CD4-positive, alpha-beta T cell treated with Interleukin-4 for 1 hour (primary cell): ENCODE data around the gene SPRYD3.

Source experiments
- DNase-seq, 2 donors: peaks; one replicate each; pipeline ENCODE4 v3.0.0-alpha.2; 2020 to 2022

Gene SPRYD3

DNA sequence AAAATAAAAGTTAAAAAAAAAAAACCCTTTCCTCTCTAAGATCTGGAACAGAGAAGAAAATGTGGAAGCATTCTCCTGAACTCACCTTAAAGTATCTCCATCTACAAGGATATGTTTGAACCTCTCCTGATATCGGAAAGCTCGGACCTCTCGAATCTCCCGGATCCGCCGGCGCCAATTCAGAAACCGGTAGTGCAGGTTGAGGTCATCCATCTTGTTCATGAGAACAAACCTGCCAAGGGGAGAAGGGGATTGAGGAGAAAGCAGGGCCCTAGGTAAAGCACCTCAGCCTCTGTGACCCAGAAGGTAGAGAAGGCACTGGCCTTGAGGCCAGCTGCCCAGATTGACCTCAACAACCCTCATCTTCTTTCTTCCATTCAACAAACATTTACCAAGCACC, 2.2 kb downstream of the SPRYD3 start:
- no peak for DNase-seq

DNA sequence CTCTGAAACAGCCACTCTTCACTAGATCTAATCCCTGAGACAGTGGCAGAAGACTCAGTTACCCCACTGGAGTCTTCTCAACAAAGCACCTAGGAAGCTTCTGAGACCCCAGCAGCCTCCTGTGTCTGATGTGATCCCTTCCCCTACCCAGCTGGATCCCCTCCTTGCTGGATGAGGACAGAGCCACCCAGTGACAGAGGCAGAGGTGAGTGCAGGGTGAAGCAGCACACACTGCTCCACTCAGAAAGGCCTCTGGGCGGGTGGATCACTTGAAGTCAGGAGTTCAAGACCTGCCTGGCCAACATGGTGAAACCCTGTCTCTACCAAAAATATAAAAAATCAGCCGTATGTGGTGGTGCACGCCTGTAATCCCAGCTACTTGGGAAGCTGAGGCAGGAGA, 2.7 kb downstream of the SPRYD3 start:
- no peak for DNase-seq

DNA sequence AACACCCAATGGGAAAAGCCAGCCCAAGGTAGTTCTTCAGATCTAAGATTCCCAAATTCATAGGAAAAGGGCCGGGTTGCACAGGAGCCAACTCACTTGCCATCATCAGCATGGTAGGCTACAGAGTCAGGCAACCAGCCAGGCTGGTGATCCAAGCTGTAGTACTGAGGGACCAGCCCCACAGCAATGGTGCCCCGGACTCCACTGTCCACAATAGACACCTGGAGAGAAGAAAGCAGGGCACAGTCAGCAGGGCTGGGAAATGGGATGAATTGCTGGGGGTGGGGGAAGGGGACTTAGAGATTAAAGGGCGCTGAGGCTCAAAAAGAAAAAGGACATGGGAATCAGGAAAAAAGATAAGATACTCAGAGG, 4.2 kb downstream of the SPRYD3 start:
- DNase-seq: no peak

DNA sequence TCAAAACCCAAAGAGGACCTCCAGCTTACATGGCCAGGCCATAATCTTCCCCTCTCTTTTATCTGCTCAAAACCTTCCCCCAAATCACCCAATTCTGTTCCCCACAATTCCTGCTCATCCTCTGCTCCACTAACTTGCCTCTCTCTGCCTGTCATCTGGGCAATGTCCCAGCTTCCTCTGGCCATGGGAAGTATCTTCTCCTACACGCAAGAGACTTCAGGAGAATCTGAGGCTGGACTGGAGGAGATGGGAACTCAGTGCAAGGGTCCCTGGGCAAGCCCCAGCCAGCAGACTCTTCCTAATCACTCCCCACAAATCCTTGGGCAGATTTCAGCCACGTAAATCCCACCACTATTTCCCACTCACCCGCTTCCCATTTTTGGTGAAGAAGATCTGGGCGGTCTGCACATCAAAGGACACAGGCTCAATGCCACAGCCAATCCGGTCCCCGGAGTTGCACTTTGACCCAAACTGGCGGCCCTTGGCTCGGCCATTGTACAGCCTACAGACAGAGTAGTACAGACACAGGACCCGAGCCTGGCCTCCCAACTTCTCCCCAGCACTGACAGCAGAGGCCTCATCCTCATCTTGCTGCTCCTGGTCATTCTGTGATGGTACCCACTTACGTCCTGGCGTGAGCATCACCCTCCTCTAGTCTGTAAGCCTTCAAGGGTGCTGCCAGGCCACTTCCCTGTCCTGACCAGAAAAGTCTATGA, 4.7 kb downstream of the SPRYD3 start:
- no peak for DNase-seq

DNA sequence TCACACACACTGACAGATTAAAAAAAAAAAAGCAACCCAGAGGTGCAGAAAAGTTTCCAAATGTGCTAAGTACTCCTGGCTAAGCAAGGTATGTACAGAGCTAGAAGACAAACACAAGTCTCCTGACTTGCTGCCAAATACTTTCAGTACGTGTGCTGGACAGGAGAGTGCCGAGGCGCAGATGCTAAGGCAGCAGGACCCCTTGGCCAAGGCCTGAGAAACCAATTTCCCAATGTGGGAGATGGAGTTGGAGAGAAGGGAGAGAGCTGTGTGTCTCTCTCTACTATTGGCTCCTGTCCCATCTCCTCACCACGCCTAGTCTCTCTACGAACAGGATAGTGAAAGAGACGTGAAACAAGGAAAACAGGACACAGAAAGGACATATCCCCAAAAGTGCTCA, 5.3 kb downstream of the SPRYD3 start:
- no peak for DNase-seq

DNA sequence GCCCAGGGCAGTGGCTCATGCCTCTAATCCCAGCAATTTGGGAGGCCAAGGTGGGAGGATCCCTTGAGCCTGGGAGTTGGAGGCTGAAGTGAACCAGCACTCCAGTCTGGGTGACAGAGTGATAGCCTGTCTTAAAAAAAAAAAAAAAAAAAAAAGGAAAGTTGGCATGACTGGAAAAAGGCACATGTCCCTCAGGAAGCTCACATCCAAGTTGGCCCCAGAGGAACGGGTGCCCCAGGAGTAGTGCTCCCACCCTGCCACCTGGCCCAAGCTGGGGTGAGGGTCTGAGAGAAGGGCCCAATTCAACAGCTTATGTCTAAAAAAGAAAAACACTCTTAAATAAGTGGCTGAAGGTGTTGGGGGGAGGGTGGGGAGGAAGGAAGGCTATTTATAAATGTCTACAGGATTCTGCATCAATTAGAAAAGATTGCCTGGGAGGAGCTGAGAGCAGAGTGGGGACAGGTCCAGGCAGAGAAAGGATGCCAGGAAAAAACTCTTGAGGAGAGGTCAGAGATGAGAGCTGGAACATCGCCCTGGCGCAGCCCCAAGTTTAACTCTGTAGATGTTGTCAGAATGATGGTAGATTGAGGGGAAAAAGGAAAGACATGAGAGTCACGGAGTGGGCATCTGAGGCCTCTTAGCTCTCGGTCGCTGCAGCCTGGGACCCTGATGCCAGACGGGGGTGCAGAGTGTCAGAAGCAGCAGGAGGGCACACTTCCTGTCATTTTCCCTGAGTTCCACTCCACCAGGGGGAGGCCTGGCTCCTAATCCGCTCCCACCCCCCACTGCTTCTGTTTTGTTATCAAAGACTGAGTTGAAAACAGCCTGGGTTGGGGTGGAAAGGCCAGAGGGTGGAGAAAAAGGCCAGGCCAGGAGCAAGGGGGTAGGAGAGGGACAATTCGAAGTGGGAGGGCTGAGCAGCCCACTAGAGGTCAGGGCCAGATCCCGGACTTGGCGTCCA, 7.3 kb downstream of the SPRYD3 start:
- no peak for DNase-seq

DNA sequence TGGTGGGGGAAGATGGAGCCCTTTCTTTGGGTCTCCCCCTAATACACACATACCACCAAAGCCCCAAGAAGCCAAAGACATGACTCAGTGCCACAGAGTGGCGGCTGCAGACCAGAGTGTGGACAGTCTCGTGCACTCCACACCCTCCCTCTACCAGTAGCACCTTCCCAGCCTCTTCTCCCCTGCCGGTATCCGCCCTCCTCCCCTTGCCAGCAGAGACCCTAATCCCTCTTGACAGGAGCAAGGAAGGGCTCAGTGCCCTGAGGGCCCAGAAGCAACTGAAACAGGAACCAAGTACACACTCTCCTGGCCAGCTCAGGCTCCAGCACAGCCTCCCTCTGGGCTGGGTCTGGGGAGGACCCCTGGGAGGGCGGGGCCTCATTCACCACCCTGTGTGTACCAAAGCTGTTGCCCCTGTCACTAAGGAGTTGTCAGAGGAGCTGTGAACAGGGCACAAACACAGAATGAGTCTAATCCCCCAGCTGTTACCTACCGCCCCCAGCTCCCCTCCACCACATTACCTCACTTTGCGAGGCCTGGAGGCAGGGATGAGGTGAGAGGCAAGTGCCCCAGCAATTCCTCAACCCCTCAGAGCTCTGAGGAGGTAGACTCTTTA, 8.2 kb downstream of the SPRYD3 start:
- no peak for DNase-seq

DNA sequence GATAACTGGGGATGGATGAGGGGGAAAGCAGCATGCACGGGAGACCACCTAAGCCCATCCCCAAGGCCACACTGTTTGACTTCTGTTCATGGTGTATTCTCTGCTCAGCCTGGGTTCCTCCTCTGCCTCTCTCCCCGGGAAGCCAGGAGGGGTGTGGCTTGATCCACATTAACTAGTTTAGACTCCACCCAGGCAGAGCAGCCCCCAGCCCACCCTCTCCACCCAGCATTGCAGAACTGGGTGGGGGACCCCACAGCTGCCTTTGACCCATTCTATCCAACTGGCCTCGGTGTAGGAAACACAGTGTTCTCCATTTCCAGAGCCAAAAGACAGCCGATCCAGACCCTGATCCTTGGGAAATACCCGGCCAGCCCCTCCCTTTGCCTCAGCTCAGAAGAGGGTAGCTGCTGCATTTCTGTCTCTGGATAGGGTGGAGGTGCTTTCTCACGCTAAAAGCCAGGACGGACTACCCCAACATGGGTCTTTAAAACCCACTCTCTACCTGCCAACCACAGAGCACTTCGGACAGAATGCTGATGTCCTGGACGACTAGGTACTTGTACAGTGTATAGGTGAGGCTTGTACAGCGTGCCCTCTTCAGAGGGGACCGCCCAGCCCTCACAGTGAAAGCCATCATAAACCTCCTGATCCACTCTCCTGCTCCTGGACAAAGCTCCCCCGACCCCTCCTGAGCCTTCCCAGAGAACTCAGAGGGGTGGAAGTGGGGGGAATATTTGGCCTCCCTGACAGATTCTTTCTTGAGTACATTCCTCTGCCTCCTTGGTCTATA, 9.4 kb downstream of the SPRYD3 start:
- no peak for DNase-seq

DNA sequence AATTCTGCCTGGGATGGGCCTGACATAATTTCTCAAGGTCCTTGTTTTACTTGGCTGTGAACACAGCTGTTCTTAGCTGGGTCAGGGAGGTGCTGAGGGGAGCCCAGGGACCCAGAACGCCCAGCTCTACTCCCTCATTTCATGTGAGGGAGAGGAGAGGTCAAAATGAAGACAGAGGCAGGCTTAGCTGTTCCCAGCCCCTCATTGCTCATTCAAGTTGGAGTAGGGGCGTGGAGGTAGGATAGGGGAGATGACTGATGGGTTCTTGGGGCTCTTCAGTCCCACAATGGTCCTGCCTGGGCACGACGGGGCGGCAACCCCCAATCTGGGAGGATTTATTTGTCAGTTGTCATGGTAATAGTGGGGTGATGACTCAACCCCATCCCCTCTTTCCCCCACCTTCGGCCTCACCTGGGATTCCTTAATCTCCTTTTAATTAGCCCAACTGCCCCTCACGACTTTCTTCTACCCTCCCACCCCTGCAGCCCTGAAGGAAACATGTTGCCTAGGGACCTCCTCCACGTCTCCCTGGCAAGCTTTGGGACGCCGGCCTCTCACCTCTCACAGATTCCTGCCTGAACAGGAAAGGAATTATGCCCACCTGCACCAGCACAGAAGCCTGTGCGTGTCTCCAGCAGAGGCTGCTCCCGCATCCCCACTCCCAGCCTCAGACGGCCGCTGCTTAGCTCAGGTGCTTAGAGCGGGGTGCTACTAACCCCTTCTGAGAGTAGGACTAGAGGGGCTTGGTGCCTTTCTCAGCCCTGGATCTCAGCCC, 10.2 kb downstream of the SPRYD3 start:
- no peak for DNase-seq

DNA sequence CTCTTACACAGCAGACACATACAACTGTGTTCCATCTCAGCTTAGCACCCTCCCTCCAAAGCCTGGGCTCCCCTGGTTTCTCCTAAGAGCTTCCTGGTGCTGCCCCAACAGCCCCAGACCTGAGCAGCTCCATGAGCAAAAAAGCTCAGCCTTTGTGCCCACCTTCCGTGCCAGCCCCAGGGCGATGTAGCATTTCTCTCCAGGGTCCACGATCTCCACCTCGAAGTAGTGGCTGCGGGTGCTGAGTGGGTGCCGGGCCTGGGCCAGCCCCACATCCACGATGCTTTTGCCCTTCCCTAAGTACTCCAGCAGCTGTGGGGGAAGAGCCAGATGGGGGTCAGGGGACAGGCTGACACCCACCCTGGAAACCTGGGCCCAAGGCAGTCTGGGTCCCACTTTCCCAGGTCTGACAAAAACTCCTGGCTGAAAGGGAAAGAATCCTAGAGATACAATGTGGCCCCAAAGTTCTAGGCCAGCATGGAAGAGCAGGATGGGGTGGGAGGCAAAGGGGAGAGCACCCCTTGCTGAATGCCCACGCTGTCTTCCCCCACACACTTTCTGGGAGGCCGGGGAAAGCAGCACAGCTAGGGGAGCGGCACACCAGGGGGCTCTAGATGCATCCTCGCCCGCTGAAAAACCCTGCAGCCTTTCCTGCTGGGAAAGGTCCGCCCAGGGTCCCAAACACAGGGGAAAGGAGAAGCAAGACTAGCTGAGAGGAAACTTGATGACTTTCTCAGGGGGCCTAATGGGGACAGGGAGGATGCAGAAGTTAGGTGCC, 11.0 kb downstream of the SPRYD3 start:
- DNase-seq: no peak

DNA sequence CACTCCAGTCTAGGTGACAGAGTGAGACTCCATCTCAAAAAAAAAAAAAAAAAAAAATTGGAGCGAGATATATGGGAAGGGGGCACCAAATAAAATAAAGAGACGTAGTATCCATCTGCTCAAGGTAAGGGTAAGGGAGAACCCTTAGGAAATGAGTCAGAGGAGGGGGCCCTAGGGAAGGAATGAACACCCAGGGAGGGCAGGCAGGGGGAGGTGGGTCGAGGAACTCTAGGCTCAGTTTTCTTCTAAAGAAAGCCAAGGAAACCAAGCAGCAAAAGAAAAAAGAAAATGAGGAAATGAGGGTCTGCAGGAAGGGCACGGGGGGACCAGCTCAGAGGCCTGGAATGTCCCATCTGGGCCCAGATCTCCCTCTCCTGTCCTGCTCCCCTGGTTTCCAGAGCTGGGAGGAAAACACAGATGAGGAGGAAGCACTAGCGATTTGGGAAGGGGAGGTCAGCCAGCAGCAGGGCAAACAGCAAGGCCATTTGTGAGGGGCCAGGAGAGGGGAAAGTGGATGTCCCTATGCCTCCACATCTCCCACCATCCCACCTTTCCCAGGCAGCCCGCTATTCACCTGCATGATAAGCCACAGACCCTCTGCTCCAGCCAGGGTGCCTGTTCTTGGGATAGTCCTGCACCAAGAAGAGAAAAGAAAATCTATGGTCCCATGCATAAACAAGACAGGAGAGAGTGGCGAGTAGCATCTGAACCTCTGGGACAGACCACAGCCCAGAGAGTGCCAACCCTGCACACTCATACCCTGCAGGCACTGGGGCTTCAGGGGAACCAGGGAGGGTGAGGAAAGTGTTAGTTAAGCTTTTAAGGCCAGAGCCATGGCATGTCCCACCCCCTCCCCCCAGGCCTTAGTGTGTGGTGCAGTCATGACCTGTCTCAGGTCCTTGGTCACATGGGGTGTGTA, 11.9 kb downstream of the SPRYD3 start:
- no peak for DNase-seq

DNA sequence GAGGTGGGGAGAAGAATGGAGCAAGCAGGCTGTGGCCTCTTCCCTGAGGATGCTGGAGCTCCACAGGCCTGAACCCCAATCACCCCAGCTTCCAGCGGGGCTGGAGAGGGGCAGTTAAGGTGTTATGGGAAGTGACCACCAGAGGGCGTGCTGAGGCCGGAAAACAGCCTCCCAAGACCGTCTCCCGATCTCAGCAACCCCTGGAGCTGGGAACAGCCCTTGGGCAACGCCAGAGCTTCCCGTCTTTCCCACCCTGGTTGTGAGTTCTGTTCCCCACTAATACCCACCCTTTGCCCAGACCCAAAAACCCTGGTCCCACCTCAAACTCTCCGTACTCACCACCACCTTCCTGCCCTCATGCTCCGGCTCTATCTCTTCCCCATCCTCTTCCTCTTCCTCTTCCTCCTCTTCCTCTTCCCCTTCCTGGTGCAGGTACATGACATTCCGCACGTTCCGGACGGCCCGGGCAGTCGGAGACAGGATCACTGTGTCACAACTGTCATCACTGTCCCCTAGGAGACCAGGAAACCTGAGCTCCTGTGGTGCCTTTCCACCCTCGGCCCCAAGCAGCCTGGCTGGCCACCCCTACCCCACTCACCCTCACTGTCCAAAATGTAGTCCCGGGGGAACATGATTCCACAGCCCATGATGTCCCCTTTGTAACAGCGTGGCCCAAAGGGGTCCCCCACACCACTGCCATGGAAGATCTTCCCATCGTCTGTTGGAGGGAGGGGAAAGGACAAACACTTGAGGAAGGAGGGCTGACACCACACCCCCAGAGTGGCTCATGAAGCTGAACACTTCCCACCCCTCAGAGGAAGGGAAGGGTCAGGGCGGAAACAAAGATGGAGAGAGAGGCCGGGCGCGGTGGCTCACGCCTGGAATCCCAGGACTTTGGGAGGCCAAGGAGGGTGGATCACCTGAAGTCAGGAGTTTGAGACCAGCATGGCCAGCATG, 12.9 kb downstream of the SPRYD3 start:
- peak; percentile 60 to 66 for DNase-seq

DNA sequence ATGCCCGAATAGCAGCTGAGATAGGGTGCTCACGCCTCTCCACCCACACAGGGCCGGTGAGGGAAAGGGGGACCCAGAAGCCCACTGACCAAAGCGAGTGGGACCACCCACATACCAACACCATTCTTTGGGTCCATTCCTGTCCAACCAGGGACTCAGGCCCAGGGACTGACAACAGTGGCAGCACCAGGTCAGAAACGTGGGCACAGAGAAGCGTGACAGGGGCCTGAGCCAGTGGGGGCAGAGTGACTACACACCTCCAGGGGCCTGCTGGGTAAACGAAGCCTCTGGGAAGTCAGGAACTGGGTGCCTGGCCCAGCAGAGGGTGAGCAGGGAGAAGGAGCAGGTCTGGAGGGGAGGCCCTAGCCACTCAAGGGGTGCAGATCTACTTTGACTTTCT, 13.7 kb downstream of the SPRYD3 start:
- no peak for DNase-seq

DNA sequence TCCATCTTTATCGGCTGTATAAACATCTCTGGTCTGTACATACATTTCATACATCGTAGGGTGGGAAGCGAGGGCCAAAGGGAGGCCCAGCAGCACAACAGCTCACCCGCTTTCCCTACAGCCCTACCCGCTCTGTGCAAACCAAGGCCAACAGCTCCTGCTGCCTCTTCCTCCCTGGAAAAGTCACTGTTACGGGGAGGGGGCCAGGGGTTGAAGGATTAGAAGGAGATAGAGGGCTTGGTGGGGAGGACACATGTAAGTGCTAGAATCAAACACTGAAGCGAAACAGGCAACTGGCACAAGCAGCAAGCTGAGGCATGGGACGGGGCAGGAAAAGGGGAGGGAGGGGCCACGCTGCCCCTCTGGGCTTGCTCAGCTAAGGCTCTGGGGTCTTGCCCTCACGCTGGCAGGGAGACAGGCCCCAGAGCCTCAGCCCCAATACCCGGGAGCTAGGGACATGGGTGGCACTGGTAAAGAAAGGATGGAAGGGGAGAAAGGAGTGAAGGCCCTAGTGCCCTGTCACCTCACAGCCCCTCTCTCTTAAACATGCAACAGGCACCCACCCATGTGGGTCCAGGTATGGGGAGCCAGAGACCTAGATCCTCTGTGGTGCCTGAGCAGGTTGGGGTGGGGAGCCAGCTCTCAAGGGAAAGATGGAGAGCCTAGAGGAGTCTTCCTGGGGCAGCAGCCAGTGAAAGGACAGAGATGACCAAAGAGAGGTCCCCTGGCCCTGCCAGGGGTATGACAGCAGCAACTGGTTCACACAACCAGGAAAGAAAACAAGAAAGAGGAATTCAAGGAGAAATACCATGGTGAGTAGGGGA, 14.4 kb downstream of the SPRYD3 start:
- DNase-seq: no peak

DNA sequence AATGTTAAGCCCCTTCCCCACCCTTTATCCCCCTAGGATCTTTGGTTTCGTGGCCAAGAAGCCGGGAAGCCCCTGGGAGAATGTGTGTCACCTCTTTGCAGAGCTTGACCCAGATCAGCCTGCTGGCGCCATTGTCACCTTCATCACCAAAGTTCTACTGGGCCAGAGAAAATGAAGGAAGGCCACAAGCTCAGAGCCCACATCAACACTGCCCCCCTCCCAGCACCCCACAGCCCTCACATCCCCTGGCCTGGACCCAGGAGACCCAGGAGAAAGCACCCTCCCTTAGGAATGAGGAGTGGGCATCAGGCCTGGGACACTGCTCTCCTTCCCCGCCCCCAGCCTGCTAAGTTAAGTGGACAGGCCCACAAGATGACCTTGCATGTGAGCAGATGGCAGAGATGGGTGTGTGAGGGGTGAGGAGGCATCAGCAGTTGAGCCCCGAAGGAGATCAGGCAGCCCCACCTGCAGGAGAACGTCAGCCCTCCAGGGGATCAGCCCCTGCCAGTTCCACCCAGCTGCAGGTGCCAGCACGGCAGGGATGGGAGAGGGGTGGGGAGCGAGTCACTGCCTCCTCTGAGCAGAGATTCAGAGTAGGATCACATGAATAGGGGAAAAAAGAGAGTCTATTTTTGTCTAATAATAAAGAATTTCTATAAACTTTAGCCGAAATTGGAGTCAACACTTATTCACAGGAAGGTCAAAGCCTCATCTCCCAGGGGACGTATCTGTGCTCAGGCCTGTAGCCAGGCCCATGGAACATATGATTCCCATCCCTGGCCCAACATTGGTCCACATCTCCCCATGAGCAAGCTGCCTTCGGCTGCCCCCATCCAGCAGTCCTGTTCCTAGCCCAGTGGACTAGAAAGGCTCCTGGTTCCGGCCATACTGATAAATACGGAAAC, 15.2 kb downstream of the SPRYD3 start:
- DNase-seq: no peak

DNA sequence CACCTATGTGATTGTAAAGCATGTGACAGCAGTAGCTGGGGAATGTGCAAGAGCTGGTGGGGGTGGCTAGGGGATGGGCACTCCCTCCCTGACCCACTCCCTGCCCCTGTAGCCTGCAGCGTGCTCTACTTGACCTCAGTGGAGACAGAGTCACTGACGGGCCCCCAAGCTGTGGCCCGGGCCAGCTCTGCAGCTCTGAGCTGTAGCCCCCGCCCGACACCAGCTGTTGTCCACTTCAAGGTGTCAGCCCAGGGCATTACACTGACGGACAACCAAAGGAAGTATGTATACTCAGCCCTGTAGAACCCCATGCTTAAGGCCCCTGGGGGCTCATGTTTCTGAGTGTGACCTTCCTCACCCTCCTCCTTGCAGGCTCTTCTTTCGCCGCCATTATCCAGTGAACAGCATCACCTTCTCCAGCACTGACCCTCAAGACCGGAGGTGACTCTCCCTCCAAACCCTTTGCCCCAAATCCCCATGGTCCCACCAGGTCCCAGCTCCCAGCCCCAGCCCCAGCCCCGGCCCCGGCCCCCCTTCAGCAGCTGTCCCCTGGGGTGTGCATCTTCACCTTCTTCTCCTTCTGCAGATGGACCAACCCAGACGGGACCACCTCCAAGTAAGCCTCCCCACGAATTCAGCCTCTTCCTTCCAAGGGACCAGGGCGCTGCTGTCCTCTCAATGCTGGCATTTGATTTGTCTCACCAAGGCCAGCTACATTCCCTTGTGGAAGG, 16.0 kb downstream of the SPRYD3 start:
- no peak for DNase-seq
